Neural crest cell (in vitro differentiated cells): ENCODE data around the gene SNX24. TPM values are rescaled to one million over a fixed set of nuclear protein-coding genes. Genes with fewer than 3 reads are reported as not detected.

Experiments used
- DNase-seq: peaks from one replicate; pipeline ENCODE4 v3.0.0; 2021; ENCODE audit warnings: low read depth, mixed read lengths, low spot score
- H3K27ac Mint-ChIP-seq: one replicate; pipeline ENCODE4 v1.8.0; 2021; ENCODE audit warnings: mild to moderate bottlenecking, mixed read lengths; ENCODE audit not compliant: unreplicated experiment
- H3K27me3 Mint-ChIP-seq: 2 replicates; pipeline ENCODE4 v1.8.0; 2021; ENCODE audit warnings: low read depth, mild to moderate bottlenecking, mixed read lengths
- H3K36me3 Mint-ChIP-seq: 2 replicates; pipeline ENCODE4 v1.8.0; 2021; ENCODE audit warnings: low read depth, mild to moderate bottlenecking, mixed read lengths
- H3K4me1 Mint-ChIP-seq: 2 replicates; pipeline ENCODE4 v1.8.0; 2021; ENCODE audit warnings: mixed read lengths
- H3K4me3 Mint-ChIP-seq: one replicate; pipeline ENCODE4 v1.8.0; 2021; ENCODE audit warnings: mild to moderate bottlenecking, mixed read lengths
- H3K9me3 Mint-ChIP-seq: 2 replicates; pipeline ENCODE4 v1.8.0; 2021; ENCODE audit warnings: mixed read lengths
- CTCF ChIP-seq: fragments of 200-600 bp; sonication (generic); conservative IDR thresholded peaks from 2 replicates; pipeline ENCODE4 v1.5.0; 2021; ENCODE audit warnings: antibody characterized with exemption, mild to moderate bottlenecking
- total RNA-seq: library from RNA; stranded (reverse); gene quantifications from 2 replicates; pipeline ENCODE4 v1.2.1, GENCODE V29; 2021

SNX24 gene
- total RNA-seq, 1 donor from 2014 or later: 19.7 TPM

GRCh38 chr5:122895141-122895540, 49.7 kb downstream of the SNX24 start:
- no peaks in the 10 kb centered on the region for H3K9me3 Mint-ChIP-seq
- no peaks in the 10 kb centered on the region for H3K27me3 Mint-ChIP-seq
- no peak for TF ChIP-seq CTCF
- H3K4me1 Mint-ChIP-seq: no peaks in the 10 kb centered on the region
- H3K36me3 Mint-ChIP-seq: no peaks in the 10 kb centered on the region
- H3K27ac Mint-ChIP-seq: no peak overlapping the region
- DNase-seq: no peak
- H3K4me3 Mint-ChIP-seq: no peak overlapping the region

- DNase-seq: no peak
- no peak overlapping the region for H3K27ac Mint-ChIP-seq
- no peak overlapping the region for H3K4me3 Mint-ChIP-seq
- H3K4me1 Mint-ChIP-seq: no peaks in the 10 kb centered on the region
- no peaks in the 10 kb centered on the region for H3K27me3 Mint-ChIP-seq
- no peaks in the 10 kb centered on the region for H3K36me3 Mint-ChIP-seq
- no peaks in the 10 kb centered on the region for H3K9me3 Mint-ChIP-seq
- peak; percentile 72 for TF ChIP-seq CTCF
Measured at GRCh38 chr5:122896598-122897282, 51.3 kb downstream of the SNX24 start.

GRCh38 chr5:122897283-122897602, 51.8 kb downstream of the SNX24 start:
- Mint-ChIP-seq H3K9me3 (no peaks in the 10 kb centered on the region), H3K27me3 (no peaks in the 10 kb centered on the region), H3K36me3 (no peaks in the 10 kb centered on the region), H3K27ac (no peak overlapping the region), H3K4me3 (no peak overlapping the region), H3K4me1 (no peaks in the 10 kb centered on the region)
- DNase-seq: no peak
- peak; percentile 6 for TF ChIP-seq CTCF

GRCh38 chr5:122901346-122901745, 55.9 kb downstream of the SNX24 start:
- H3K4me3 Mint-ChIP-seq: no peak overlapping the region
- H3K36me3 Mint-ChIP-seq: no peaks in the 10 kb centered on the region
- H3K27me3 Mint-ChIP-seq: no peaks in the 10 kb centered on the region
- H3K4me1 Mint-ChIP-seq: no peaks in the 10 kb centered on the region
- no peaks in the 10 kb centered on the region for H3K9me3 Mint-ChIP-seq
- DNase-seq: no peak
- no peak for TF ChIP-seq CTCF
- H3K27ac Mint-ChIP-seq: no peak overlapping the region

GRCh38 chr5:122902263-122902662, 56.9 kb downstream of the SNX24 start:
- no peak for TF ChIP-seq CTCF
- H3K4me1 Mint-ChIP-seq: peaks cover 1% of the 10 kb centered on the region
- H3K36me3 Mint-ChIP-seq: no peaks in the 10 kb centered on the region
- no peaks in the 10 kb centered on the region for H3K27me3 Mint-ChIP-seq
- no peak overlapping the region for H3K27ac Mint-ChIP-seq
- no peaks in the 10 kb centered on the region for H3K9me3 Mint-ChIP-seq
- H3K4me3 Mint-ChIP-seq: no peak overlapping the region
- DNase-seq: no peak
